D721Med (cell line): ENCODE results near the gene PHLPP1.

Source experiments
- DNase-seq: peaks from one replicate; pipeline ENCODE4 v3.0.0; 2011; ENCODE audit warnings: low spot score; ENCODE audit not compliant: insufficient read length
- FAIRE-seq: peaks from 2 replicates; lab custom pipeline; 2011; peaks lifted over from hg19 to GRCh38; lab: Jason Lieb, UNC
- CTCF ChIP-seq: IDR thresholded peaks from 2 replicates; pipeline ENCODE4 v1.5.1; 2012; ENCODE audit warnings: mild to moderate bottlenecking, control low read depth; ENCODE audit not compliant: insufficient read depth; ENCODE audit errors: missing control alignments

The PHLPP1 gene

DNA sequence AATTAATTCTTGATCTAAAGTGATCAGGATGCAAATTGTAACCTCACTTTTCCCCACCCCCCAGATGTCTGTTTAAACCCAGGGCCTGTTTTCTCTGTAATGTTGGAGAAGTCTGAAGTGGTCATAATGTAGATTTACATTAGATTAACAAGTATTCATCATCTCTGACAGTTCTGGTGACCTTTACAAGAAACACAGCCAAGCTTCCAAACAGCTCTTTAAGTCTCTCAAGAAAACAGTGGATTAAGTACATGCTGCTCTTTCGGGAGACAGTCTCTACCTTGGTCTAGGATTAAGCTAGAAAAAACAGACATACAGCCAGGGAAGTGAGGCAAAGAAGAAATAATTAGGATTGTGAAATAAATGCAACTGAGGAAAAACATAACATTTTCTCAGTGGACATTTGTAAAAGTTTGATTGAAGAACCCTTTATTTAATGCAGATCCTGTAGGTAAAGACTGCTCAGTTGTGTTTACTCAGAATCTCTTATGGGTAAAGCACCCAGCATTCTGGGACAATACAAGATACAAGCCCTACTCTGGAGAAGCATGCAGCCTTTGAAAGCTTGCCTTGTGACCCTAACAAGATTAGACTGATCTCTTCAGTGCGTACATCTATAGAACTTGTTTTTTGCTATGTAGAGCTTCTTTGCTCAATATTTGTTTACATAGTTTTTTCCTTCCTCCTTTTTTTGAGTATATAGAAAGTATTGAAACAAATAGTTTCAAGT is 203.9 kb downstream of the PHLPP1 start:
- FAIRE-seq (peak; percentile 100), DNase-seq (no peak)
- TF ChIP-seq CTCF = no peak

DNA sequence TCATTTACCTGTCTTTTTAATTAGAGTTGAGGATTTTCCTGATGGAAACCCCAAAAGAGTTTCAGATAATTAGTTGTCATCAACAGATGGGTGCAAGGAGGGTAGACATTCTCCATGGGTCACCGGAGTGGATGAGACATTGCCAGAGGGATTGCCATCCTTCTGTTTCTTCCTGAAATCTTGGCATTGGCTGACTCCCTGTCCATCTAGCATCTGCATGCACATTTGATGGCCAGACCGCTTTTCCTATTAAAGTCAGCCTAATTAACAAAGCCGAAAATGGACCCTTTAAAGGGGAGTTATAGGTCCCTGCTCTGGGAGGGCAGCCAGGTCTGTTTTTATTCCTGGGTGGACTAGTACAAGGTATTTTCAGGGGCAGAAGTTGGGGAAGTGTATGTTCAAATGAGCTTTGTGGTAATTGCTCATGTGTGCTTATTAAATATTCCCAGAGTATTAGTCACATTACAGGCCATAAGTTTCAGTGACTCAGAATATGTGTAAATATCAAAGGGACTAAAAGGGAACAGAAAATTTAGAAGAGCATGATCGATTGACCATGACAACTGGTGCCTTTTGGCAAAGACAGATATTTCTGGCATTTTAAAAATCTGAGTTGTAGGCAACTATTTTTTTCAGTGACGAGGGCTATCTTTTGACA is 209.8 kb downstream of the PHLPP1 start:
- TF ChIP-seq CTCF = no peak
- no peak for DNase-seq
- FAIRE-seq = peak; percentile 99

GRCh38 chr18:62928326-62928725 is 213.0 kb downstream of the PHLPP1 start:
- no peak for TF ChIP-seq CTCF
- no peak for DNase-seq
- FAIRE-seq = peak; percentile 99

DNA sequence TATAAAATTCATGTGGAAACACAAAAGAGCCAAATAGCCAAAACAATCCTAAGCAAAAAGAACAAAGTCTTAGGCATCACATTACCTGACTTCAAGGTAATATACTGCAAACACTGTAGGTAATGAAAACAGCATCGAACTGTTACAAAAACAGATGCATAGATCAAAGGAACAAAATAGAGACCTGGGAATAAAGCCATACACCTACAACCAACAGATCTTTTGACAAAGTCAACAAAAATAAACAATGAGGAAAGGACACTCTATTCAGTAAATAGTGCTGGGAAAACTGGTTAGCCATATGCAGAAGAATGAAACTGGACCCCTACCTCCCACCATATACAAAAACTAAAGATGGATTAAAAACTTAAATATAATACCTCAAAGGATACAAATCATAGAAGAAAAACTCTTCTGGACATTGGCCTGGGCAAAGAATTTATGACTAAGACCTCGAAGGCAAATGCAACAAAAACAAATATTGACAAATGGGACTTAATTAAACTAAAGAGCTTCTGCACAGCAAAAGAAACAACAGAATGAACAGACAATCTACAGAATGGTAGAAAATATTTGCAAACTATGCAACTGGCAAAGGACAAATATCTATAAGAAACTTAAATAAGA is 218.0 kb downstream of the PHLPP1 start:
- DNase-seq (no peak), FAIRE-seq (peak; percentile 97)
- TF ChIP-seq CTCF = no peak

DNA sequence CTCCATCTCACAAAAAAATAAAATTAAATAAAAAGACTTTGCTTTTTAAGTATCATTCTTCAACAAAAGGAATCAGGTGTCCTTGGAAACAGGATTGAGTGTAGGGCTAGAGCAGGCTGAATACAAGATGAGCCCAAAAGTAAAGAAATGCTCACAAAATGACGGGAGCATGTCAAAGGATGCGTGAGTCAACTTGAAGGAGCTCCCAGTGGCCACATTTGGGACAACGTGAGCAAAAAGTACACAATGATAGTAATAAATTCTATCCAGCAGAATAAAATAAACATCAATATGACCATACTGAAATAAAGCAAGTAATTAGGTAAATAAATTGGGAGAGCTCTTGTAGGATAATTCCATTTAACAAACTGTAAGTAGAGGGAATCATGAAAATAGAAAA is 220.7 kb downstream of the PHLPP1 start:
- DNase-seq (no peak), FAIRE-seq (no peak)
- no peak for TF ChIP-seq CTCF

- TF ChIP-seq CTCF = no peak
- no peak for FAIRE-seq
- no peak for DNase-seq
These were observed 221.7 kb downstream of the PHLPP1 start for GRCh38 chr18:62937065-62937464.
